Fibroblast of lung (primary cell): ENCODE data around the gene PEDS1. TPM values are rescaled to one million over a fixed set of nuclear protein-coding genes. Genes with fewer than 3 reads are reported as not detected.
A peak's percentile ranks its signal among the peaks of the same experiment; 100 is the strongest.

ENCODE experiments used
- DNase-seq, 2 donors: peaks; one replicate each; pipeline versions ENCODE4 v3.0.0 to v3.0.0-alpha.2; 2010; ENCODE audit warnings: low read depth in 2 of 2
- H2AFZ ChIP-seq: 2 replicates; pipeline ENCODE4 v1.5.1; 2012; ENCODE audit warnings: low read length, control low read depth, inconsistent platforms
- H3K27ac ChIP-seq: 2 replicates; pipeline ENCODE4 v1.5.1; 2011; ENCODE audit warnings: low read length, control low read depth; ENCODE audit not compliant: insufficient read depth
- H3K27me3 ChIP-seq: 2 replicates; pipeline ENCODE4 v1.5.1; 2011; ENCODE audit warnings: mild to moderate bottlenecking, low read length; ENCODE audit not compliant: control insufficient read depth, insufficient read depth
- H3K36me3 ChIP-seq: 2 replicates; pipeline ENCODE4 v1.5.1; 2011; ENCODE audit warnings: low read length; ENCODE audit not compliant: control insufficient read depth, insufficient read depth
- H3K4me1 ChIP-seq: 2 replicates; pipeline ENCODE4 v1.5.1; 2011; ENCODE audit warnings: low read length; ENCODE audit not compliant: control insufficient read depth, insufficient read depth; ENCODE audit errors: extremely low read depth
- H3K4me2 ChIP-seq: 2 replicates; pipeline ENCODE4 v1.5.1; 2011; ENCODE audit warnings: low read length, control low read depth; ENCODE audit not compliant: insufficient read depth; ENCODE audit errors: extremely low read depth
- H3K4me3 ChIP-seq, 4 experiments: fragments of 200-600 bp in 1 of 4; sonication (generic) in 1 of 4; replicated peaks in 1 of 4; 2 replicates each; pipeline ENCODE4 v1.5.1; 2011 to 2016; ENCODE audit warnings: low read length in 4 of 4, low read depth in 3 of 4, mild to moderate bottlenecking in 3 of 4, control low read depth in 2 of 4, inconsistent platforms in 1 of 4, mixed read lengths in 1 of 4; ENCODE audit not compliant: insufficient read depth in 1 of 4; ENCODE audit errors: control extremely low read depth in 1 of 4
- H3K79me2 ChIP-seq: 2 replicates; pipeline ENCODE4 v1.5.1; 2012; ENCODE audit warnings: mild to moderate bottlenecking, low read length, inconsistent platforms; ENCODE audit not compliant: control insufficient read depth, insufficient read depth
- H3K9ac ChIP-seq: 2 replicates; pipeline ENCODE4 v1.5.1; 2011; ENCODE audit warnings: mild to moderate bottlenecking, low read length, control low read depth; ENCODE audit not compliant: insufficient read depth
- H3K9me3 ChIP-seq: 2 replicates; pipeline ENCODE4 v1.5.1; 2012; ENCODE audit warnings: low read depth, low read length; ENCODE audit not compliant: control insufficient read depth, insufficient read depth
- H4K20me1 ChIP-seq: 2 replicates; pipeline ENCODE4 v1.5.1; 2011; ENCODE audit warnings: low read length; ENCODE audit not compliant: control insufficient read depth, insufficient read depth; ENCODE audit errors: extremely low read depth
- CTCF ChIP-seq, 2 donors: IDR thresholded peaks in 1 of 2; conservative IDR thresholded peaks in 1 of 2; 1 replicate in 1 of 2; 2 replicates in 1 of 2; pipeline ENCODE4 v1.5.1; 2011 to 2012; ENCODE audit warnings: low read length in 2 of 2, control low read depth in 1 of 2, inconsistent platforms in 1 of 2, low read depth in 1 of 2, mild to moderate bottlenecking in 1 of 2
- EZH2 ChIP-seq: IDR thresholded peaks from 2 replicates; pipeline ENCODE4 v1.5.1; 2012; ENCODE audit warnings: low read length, control low read depth, mild to moderate bottlenecking; ENCODE audit errors: missing control alignments
- polyA plus RNA-seq, 2 donors: library from polyadenylated mRNA; depleted of rRNA in 1 of 2; stranded (reverse) in 1 of 2; unstranded in 1 of 2; fragments of >200 nt; gene quantifications; 2 replicates each; pipeline ENCODE4 v1.2.1, GENCODE V29; 2011 to 2012; ENCODE audit warnings: missing spikeins in 1 of 2
- total RNA-seq: library from RNA; depleted of rRNA; stranded (reverse); fragments of >200 nt; gene quantifications from 2 replicates; pipeline ENCODE4 v1.2.1, GENCODE V29; 2014

PEDS1 gene
- total and polyA plus RNA-seq, 2 donors (not counting 1 experiment from before 2014, with no cell fraction given): 8.3 to 56.9 TPM

GRCh38 chr20:50190251-50191064, 36.9 kb upstream of the PEDS1 start, which contains the start of gene CEBPB:
Gene CEBPB, plus strand, starts transcription at chr20:50190830. Its CDS starts 204 bp downstream, at chr20:50191034.
- TF ChIP-seq EZH2 (no peak), CTCF (conservative IDR thresholded peaks at IDR 0.05 in 1 of 2, IDR thresholded peaks at IDR 0.05 in 1 of 2; ENCODE audit: low read depth in 1 of 2, low read length in 2 of 2) (peak; percentile 50 to 61)
- Histone ChIP-seq H3K4me1 (peaks cover 9% of the 10 kb centered on the region), H4K20me1 (no peaks in the 10 kb centered on the region), H3K27ac (peak within 1 kb of the TSS; percentile 98), H3K27me3 (no peaks in the 10 kb centered on the region), H3K9me3 (no peaks in the 10 kb centered on the region), H2AFZ (no peak within 1 kb of the TSS), H3K9ac (peak within 1 kb of the TSS; percentile 99), H3K36me3 (peaks cover 16% of the 10 kb centered on the region), H3K79me2 (peaks cover 41% of the 10 kb centered on the region), H3K4me3 (peak within 1 kb of the TSS; percentile 63 to 99 (median 83)), H3K4me2 (peak within 1 kb of the TSS; percentile 54)
- DNase-seq: peak; percentile 78 to 93

- H3K9ac ChIP-seq: no peak overlapping the region
- no peak overlapping the region for H3K27ac ChIP-seq
- peaks cover 35% of the 10 kb centered on the region for H3K79me2 ChIP-seq
- no peak overlapping the region for H2AFZ ChIP-seq
- TF ChIP-seq CTCF (conservative IDR thresholded peaks at IDR 0.05 in 1 of 2, IDR thresholded peaks at IDR 0.05 in 1 of 2; ENCODE audit: low read depth in 1 of 2, low read length in 2 of 2): no peak
- TF ChIP-seq EZH2: no peak
- H3K4me3 ChIP-seq: no peak overlapping the region
- no peak overlapping the region for H3K4me2 ChIP-seq
- no peak for DNase-seq
- H3K27me3 ChIP-seq: no peaks in the 10 kb centered on the region
- peaks cover 9% of the 10 kb centered on the region for H3K4me1 ChIP-seq
- no peaks in the 10 kb centered on the region for H3K9me3 ChIP-seq
- no peaks in the 10 kb centered on the region for H4K20me1 ChIP-seq
- H3K36me3 ChIP-seq: peaks cover 12% of the 10 kb centered on the region
These were observed 36.2 kb upstream of the PEDS1 start for GRCh38 chr20:50189681-50190250.

GRCh38 chr20:50188879-50189680, 35.6 kb upstream of the PEDS1 start:
- H3K9me3 ChIP-seq: no peaks in the 10 kb centered on the region
- H3K9ac ChIP-seq: no peak overlapping the region
- H3K4me3 ChIP-seq: no peak overlapping the region
- H3K27me3 ChIP-seq: no peaks in the 10 kb centered on the region
- H3K36me3 ChIP-seq: peaks cover 8% of the 10 kb centered on the region
- H3K79me2 ChIP-seq: peaks cover 28% of the 10 kb centered on the region
- TF ChIP-seq EZH2: no peak
- no peak for TF ChIP-seq CTCF (conservative IDR thresholded peaks at IDR 0.05 in 1 of 2, IDR thresholded peaks at IDR 0.05 in 1 of 2; ENCODE audit: low read depth in 1 of 2, low read length in 2 of 2)
- H4K20me1 ChIP-seq: no peaks in the 10 kb centered on the region
- H3K4me2 ChIP-seq: no peak overlapping the region
- no peak overlapping the region for H3K27ac ChIP-seq
- no peak for DNase-seq
- no peak overlapping the region for H2AFZ ChIP-seq
- H3K4me1 ChIP-seq: peaks cover 7% of the 10 kb centered on the region
